ENCODE measurements around the gene RPS6KA2. TPM values are rescaled to one million over a fixed set of nuclear protein-coding genes. Genes with fewer than 3 reads are reported as not detected.

RPS6KA2 gene
- polyA plus RNA-seq, 1 donor (not counting 4 experiments of a cell fraction or from before 2014, with no cell fraction given), result 8.2 TPM

GRCh38 chr6:166532302-166532701 lies 94.7 kb downstream of the RPS6KA2 start:
- no peak for DNase-seq (ENCODE audit: low read depth, low spot score)
- Histone ChIP-seq H3K27me3 (ENCODE audit: control insufficient read depth, extremely low read depth, insufficient read depth, low read length) (no peaks in the 10 kb centered on the region), H3K9me3 (ENCODE audit: control insufficient read depth, low read depth, low read length) (no peaks in the 10 kb centered on the region), H3K36me3 (ENCODE audit: control insufficient read depth in 2 of 2, extremely low read depth in 1 of 2, insufficient read depth in 2 of 2, low read length in 2 of 2) (no peaks in the 10 kb centered on the region), H3K4me3 (ENCODE audit: control insufficient read depth in 2 of 3, extremely low read depth in 1 of 3, insufficient read depth in 2 of 3, low read depth in 1 of 3, low read length in 3 of 3) (no peak overlapping the region), H3K9ac (ENCODE audit: control insufficient read depth, extremely low read depth, insufficient read depth, low read length) (no peak overlapping the region), H3K4me1 (ENCODE audit: control insufficient read depth, extremely low read depth, insufficient read depth, low read length) (no peaks in the 10 kb centered on the region), H3K4me2 (ENCODE audit: control insufficient read depth, extremely low read depth, insufficient read depth, low read depth, low read length) (no peak overlapping the region), H3K27ac (ENCODE audit: control insufficient read depth, insufficient read depth, low read length) (no peak overlapping the region), H3K79me2 (ENCODE audit: control insufficient read depth, insufficient read depth, low read length) (no peaks in the 10 kb centered on the region), H2AFZ (ENCODE audit: control insufficient read depth, low read length) (no peak overlapping the region), H3K9me1 (ENCODE audit: control insufficient read depth, extremely low read depth, insufficient read depth, low read length) (no peaks in the 10 kb centered on the region), H4K20me1 (ENCODE audit: control insufficient read depth, extremely low read depth, insufficient read depth, low read length) (no peaks in the 10 kb centered on the region)
- dilution Hi-C loops (cut with MboI; ENCODE audit: extremely low pct_ligation_motif_present, low sequenced_read_pairs), result no loop called here
- FAIRE-seq, result no peak
- no peak for TF ChIP-seq CTCF (optimal IDR thresholded peaks at IDR 0.05 in 1 of 3, IDR thresholded peaks at IDR 0.05 in 1 of 3, conservative IDR thresholded peaks at IDR 0.05 in 1 of 3; ENCODE audit: extremely low read depth in 1 of 3, insufficient read depth in 2 of 3, low read length in 3 of 3)
- no peak for TF ChIP-seq EZH2 (IDR thresholded peaks at IDR 0.05; ENCODE audit: low read length)

- DNase-seq (ENCODE audit: low read depth, low spot score), result no peak
- H4K20me1 ChIP-seq (ENCODE audit: control insufficient read depth, extremely low read depth, insufficient read depth, low read length), result no peaks in the 10 kb centered on the region
- H2AFZ ChIP-seq (ENCODE audit: control insufficient read depth, low read length), result no peak overlapping the region
- dilution Hi-C loops (cut with MboI; ENCODE audit: extremely low pct_ligation_motif_present, low sequenced_read_pairs), result no loop called here
- no peaks in the 10 kb centered on the region for H3K9me3 ChIP-seq (ENCODE audit: control insufficient read depth, low read depth, low read length)
- no peak for FAIRE-seq
- no peak overlapping the region for H3K9ac ChIP-seq (ENCODE audit: control insufficient read depth, extremely low read depth, insufficient read depth, low read length)
- H3K4me3 ChIP-seq (ENCODE audit: control insufficient read depth in 2 of 3, extremely low read depth in 1 of 3, insufficient read depth in 2 of 3, low read depth in 1 of 3, low read length in 3 of 3), result no peak overlapping the region
- no peaks in the 10 kb centered on the region for H3K27me3 ChIP-seq (ENCODE audit: control insufficient read depth, extremely low read depth, insufficient read depth, low read length)
- no peaks in the 10 kb centered on the region for H3K4me1 ChIP-seq (ENCODE audit: control insufficient read depth, extremely low read depth, insufficient read depth, low read length)
- no peaks in the 10 kb centered on the region for H3K79me2 ChIP-seq (ENCODE audit: control insufficient read depth, insufficient read depth, low read length)
- TF ChIP-seq EZH2 (IDR thresholded peaks at IDR 0.05; ENCODE audit: low read length) (no peak), CTCF (optimal IDR thresholded peaks at IDR 0.05 in 1 of 3, IDR thresholded peaks at IDR 0.05 in 1 of 3, conservative IDR thresholded peaks at IDR 0.05 in 1 of 3; ENCODE audit: extremely low read depth in 1 of 3, insufficient read depth in 2 of 3, low read length in 3 of 3) (no peak)
- no peak overlapping the region for H3K4me2 ChIP-seq (ENCODE audit: control insufficient read depth, extremely low read depth, insufficient read depth, low read depth, low read length)
- no peaks in the 10 kb centered on the region for H3K9me1 ChIP-seq (ENCODE audit: control insufficient read depth, extremely low read depth, insufficient read depth, low read length)
- H3K27ac ChIP-seq (ENCODE audit: control insufficient read depth, insufficient read depth, low read length), result no peak overlapping the region
- H3K36me3 ChIP-seq (ENCODE audit: control insufficient read depth in 2 of 2, extremely low read depth in 1 of 2, insufficient read depth in 2 of 2, low read length in 2 of 2), result no peaks in the 10 kb centered on the region
Measured at GRCh38 chr6:166530211-166531095, 96.6 kb downstream of the RPS6KA2 start.
